Testis (tissue), 2 donors: Measurements from ENCODE around the gene SFRP2.

Experiments used
- CTCF ChIP-seq, 3 experiments: fragments of 450-650 bp in 2 of 3; fragments of 200-600 bp in 1 of 3; sonication (generic) in 1 of 3; IDR thresholded peaks; one replicate each; pipeline ENCODE4 v1.5.1; 2016 to 2019; ENCODE audit warnings: antibody characterized with exemption in 3 of 3, mild to moderate bottlenecking in 2 of 3, moderate library complexity in 1 of 3
- POLR2A ChIP-seq: fragments of 450-650 bp; IDR thresholded peaks from one replicate; pipeline ENCODE4 v1.6.1; 2017; ENCODE audit warnings: antibody characterized with exemption, mild to moderate bottlenecking, moderate library complexity

- no peak for TF ChIP-seq CTCF (IDR thresholded peaks at IDR 0.05)
- no peak for TF ChIP-seq POLR2A
Observed at GRCh38 chr4:153790962-153791551, 2.2 kb upstream of the SFRP2 start.
